Activated CD8-positive, alpha-beta memory T cell treated with anti-CD3 and anti-CD28 coated beads for 1 hour (primary cell): ENCODE data around the gene TTC34.
"Not testable (repeated sequence)": the region's sequence is repeated elsewhere in the genome, so short reads cannot be mapped to it uniquely, and the experiment has no call there.

Experiments
- DNase-seq, 2 donors: peaks; one replicate each; pipeline ENCODE4 v3.0.0-alpha.2; 2020; ENCODE audit warnings: low read depth in 1 of 2; ENCODE audit errors: extremely low read depth in 1 of 2

TTC34 gene

DNA sequence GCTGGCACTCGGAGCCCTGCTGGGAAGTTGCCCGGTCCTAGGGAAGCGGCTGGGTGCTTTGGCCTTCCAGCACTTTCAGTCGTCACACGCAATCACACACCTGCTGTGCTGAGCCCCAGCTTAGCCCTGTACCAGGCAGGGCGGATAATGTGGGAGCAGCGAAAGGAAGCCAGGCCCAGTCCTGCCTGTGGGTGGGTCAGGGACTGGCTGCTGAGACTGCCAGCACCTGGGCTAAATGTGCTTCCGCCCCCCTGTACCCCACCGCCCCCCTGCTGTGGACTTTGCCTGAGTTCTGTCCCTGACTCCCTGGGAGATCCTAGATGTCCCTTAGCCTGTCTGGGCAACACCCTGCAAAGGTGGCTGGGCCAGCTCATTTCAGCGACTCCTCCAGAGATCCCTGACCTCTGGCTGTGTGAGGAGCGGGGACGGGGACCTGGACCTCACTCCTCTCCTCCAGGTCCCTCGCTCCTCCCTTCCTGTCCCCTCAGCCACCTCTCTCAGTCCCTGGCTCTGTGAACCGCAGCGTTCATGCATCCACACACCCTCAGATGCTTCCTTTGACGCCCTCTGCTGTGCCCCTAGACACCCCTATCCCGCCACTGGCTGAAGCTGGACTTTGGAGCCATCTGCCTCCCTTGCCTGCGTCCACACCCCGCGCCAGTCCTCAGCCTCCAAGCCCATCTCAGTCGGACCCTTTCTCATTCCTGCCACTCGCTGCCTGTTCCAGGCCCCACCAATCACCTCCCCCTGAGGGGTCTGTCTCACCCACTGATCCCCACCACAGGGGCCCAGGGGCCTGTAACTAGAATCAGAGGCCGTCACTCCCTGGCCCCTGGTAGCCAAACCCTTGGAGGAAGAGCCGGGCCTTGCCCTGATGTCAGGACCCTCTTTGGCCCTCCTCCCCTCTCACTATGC lies 170.1 kb downstream of the TTC34 start:
- DNase-seq, result no peak

DNA sequence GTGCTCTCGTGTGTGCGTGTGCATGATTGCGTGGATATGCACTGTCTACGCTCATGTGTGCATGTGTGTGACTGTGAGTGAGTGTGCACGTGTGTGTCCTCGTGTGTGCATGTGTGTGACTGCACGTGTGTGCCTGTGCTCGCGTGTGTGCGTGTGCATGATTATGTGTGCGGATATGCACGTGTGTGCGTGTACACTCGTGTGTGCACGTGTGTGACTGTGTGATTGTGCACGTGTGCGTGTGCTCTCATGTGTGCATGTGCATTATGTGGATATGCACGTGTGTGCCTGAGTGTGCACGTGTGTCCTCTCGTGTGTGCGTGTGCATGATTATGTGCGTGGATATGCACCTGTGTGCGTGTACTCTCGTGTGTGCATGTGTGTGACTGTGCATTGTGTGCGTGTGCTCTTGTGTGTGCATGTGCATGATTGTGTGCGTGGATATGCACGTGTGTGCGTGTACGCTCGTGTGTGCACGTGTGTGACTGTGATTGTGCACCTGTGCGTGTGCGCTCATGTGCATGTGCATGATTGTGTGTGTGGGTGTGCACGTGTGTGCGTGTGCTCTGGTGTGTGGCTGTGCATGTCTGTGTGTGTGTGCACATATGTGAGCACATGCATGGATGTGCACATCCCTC lies 170.9 kb downstream of the TTC34 start:
- no peak for DNase-seq

DNA sequence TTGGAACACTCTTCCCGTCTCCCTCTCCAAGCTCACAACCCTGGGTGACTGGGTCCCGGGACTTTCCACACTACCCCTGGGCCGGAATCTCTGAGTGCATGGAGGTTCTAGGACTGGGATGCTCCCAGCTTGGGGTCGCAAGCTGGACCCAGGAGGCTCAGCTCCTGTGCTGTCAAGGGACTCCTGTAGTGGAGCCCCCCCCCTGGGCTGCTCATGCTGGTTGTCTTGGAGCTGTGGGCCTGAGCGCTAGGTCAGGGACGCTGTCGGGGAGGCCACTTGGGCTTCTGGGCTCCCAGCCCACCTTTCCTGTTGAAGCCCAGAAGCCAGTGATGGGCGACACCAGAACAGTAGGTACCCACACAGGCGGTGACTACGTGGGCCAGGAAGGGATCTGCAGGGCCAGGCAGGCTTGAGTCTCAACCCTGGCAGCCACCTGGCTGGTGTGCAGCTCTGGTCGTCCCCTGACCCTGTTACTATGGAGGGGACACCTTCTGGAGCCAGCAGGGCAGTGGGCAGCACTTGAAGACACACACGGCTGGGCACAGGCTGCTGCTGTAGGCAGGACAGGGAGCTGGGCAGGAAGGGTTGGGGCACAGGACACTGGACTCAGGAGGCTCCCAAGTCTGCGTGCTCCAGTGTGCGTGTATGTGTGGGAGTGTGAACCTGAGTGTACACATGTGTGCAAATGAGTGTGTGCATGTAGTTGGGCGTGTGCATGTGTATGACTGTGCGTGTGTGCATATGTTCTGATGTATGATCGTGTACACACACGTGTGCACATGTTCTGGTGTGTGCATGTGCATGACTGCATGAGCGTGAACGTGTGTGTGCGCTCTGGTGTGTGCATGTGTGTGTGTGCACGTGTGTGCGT lies 171.6 kb downstream of the TTC34 start:
- DNase-seq, result no peak

DNA sequence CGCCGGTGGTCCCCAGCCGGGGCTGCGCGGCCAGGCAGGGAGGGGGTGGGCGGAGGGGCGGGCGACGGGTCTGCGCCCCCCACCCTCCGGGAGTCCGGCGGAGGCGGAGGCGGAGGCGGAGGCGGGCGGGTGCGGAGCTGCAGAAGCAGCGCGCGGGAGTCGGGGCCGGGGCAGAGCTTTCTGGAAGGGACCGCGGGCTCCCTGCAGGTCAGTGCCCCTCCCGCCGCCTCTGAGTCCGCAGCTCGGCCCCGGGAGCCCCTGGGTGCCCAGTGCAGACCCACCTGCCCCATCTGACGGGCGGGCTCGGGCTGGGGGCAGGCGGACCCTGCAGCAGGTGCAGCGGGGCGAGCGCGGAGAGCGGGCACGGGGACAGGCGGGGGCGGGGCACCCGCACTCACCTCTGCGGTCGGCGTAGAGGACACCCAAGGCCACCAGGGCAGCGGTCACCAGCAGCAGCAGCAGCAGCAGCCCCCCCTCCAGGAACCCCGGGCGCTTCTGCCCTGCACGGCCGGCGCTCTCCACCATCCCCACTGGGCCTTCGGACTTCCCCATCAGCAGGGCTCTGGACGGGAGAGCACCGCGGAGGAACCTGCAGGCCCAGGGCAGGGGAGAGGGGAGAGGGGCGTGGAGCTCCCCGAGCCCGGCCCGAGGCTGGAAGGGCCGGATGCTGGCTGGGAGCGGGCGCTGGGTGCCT lies 172.4 kb downstream of the TTC34 start:
- no peak for DNase-seq

GRCh38 chr1:2628191-2628932 lies 173.1 kb downstream of the TTC34 start:
- DNase-seq, result no peak

GRCh38 chr1:2627746-2628145 lies 173.7 kb downstream of the TTC34 start:
- no peak for DNase-seq

DNA sequence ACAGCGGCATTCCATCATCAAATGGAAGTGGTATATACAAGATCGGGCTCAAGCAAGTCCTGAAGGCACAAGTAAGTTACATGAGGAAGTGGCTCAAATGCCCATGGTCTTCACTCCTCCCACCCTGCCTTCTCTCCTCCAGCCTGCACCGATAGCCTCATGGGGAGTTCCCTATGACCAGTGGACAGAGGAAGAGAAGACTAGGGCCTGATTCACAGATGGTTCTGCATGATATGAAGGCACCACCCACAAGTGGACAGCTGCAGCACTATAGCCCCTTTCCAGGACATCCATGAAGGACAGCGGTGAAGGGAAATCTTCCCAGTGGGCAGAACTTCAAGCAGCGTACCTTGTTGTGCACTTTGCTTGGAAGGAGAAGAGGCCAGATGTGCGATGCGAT lies 175.7 kb downstream of the TTC34 start:
- not testable (repeated sequence) for DNase-seq

GRCh38 chr1:2625311-2625710 lies 176.2 kb downstream of the TTC34 start:
- DNase-seq, result no peak

DNA sequence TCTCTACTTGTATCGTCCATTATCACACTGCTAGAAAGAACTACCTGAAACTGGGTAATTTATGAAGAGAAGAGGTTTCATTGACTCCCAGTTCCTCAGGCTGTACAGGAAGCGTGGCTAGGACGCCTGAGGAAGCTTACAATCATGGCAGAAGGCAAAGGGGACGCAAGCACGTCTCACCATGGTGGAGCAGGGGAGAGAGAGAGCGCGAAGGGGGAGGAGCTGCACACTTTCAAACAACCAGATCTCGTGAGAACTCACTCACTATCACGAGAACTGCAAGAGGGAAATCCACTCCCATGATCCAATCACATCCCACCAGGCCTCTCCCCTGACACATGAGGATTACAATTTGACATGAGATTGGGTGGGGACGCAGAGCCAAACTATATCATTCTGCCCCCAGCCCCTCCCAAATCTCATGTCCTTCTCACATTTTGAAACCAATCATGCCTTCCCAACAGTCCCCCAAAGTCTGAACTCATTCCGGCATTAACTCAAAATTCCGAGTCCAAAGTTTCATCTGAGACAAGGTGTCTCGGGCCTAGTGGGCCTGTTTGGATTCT lies 176.7 kb downstream of the TTC34 start:
- no peak for DNase-seq

DNA sequence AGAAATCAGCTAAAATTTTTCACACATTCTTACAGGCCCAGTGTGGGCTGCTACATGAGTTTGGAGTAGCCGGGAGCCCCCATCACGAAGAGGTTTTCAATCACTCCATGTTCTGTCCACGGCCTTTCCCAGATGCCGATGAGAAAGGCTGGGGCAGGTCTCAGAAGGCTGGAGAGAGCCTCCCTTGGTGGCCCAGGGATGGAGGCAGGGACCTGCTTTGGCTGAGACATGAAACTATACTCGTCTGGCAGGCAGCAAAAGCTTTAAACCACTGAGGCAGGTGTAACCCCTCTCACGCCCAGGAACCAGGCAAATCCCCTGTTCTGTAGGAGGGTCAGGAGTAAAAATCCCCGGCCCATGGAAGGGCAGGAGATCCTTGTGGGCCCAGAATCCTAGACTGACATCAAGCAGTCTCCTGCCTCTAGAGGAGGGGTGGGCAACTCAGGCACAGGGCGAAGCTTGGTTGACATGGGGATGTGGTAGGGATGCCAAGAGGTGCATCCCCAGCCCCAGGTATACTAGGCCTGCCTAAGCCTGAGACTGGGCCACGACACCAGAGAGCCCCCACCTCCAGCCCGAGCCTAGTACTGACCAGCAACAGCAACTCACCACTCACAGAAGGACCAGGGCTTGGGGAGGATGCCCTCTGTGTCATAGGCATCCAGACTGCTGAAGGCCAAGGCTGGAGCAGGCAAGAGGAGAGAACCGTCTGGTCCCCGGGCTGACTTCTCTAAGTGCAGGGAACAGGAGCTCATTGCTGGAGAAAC lies 177.7 kb downstream of the TTC34 start:
- DNase-seq, result no peak

DNA sequence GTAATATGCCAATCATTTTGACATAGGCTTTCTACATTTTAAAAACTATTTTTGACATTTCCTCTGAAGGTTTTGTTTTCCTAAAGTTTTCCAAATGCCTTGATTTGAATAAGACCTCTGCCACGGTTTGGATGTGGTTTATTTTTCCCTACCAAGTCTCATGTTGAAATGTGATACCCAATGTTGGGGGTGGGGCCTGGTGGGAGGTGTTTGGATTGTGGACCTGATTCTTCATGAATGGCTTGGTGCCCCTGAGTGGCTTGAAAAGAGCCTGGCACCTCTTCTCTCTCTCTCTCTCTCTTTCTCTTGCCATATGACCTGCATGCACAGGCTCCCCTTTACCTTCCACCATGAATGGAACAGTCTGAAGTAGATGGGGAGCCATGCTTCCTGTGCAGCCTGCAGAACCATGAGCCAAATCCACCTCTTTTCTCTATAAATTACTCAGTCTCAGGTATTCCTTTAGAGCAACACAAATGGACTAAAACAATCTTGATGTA lies 183.5 kb downstream of the TTC34 start:
- no peak for DNase-seq

GRCh38 chr1:2614145-2614544 lies 187.3 kb downstream of the TTC34 start:
- DNase-seq, result no peak

DNA sequence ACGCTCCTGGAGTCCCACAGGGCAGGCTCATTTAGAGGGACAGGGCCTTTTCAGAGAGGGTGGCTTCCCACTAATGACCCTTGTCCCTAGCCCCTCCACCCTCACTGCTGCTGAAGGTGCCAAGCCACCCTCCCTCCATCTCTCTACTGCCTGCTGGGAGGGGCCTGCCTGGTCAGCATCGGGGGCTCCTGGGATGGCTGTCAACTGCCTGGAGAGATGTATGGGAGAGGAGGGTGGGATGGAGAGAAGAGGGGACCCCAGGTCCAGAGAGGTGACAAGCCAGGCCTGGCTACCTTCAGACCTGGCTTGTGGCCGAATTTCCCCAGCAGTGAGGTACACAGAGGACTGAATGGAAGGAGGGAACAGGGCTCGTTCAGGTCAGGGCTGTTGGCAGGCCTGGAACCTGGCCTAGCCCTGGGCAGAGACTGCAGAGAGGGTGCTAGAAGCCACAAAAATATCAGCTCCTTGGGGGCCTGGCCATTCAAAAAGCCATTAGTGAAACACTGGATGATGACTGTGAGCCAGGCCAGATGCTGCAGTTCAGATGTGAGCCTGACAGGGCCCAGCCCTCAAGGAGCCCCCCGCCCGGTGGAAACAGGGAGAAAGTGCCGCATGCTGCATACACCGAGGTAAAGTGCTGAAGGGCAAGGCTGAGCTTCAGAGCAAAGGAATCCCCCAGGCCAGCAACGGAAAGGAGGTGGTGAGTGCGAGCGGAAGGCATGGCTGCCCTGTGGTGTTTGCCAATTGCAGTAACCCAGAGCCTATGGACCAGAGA lies 188.7 kb downstream of the TTC34 start:
- no peak for DNase-seq

GRCh38 chr1:2611621-2612437 lies 189.7 kb downstream of the TTC34 start:
- DNase-seq, result no peak

DNA sequence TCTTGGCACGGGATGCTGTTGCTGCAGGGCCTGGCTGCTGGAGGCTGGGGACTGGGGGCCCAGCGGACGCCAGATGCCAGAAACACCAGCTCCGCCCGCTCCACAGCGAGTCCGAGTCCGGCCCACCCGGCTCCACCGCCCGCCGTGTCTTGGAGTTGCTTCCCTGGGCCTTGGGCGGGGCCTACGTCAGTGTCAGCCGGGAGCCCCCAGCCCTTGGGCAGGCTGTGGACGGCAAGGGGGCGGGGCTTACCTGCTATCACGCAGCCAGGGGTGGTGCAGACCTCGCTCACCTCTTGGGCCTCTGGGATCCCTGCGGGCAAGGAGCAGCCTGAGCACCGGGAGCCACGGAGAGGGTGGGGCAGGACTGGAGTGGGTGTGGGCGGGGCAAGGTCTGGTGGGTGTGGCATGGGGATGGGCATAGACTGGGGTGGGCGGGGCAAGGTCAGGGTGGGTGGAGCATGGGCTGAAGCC lies 190.4 kb downstream of the TTC34 start:
- DNase-seq, result no peak

- DNase-seq, result no peak
Observed at GRCh38 chr1:2610036-2610959, 191.2 kb downstream of the TTC34 start.
